ENCODE results near the gene ZNF581. TPM values are rescaled to one million over a fixed set of nuclear protein-coding genes. Genes with fewer than 3 reads are reported as not detected.

ZNF581 gene
- total and polyA plus RNA-seq, 9 donors, result 11.2 to 40.2 (median 34.0) TPM

DNA sequence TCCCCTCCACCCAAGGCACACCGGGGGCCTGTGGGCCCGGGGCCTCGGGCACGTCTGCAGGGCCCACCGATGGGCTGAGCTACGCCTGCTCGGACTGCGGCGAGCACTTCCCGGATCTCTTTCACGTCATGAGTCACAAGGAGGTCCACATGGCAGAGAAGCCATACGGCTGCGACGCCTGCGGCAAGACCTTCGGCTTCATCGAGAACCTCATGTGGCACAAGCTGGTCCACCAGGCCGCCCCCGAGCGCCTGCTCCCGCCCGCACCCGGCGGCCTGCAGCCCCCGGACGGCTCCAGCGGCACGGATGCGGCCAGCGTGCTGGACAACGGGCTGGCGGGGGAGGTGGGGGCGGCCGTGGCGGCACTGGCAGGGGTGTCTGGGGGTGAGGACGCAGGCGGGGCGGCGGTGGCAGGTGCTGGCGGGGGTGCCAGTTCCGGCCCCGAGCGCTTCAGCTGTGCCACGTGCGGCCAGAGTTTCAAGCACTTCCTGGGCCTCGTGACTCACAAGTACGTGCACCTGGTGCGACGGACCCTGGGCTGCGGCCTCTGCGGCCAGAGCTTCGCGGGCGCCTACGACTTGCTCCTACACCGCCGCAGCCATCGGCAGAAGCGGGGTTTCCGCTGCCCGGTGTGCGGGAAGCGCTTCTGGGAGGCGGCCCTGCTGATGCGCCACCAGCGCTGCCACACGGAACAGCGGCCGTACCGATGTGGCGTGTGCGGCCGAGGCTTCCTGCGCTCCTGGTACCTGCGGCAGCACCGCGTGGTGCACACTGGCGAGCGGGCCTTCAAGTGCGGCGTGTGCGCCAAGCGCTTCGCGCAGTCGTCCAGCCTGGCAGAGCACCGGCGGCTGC, 27.7 kb upstream of the ZNF581 start:
- H3K36me3 ChIP-seq, result no peaks in the 10 kb centered on the region

DNA sequence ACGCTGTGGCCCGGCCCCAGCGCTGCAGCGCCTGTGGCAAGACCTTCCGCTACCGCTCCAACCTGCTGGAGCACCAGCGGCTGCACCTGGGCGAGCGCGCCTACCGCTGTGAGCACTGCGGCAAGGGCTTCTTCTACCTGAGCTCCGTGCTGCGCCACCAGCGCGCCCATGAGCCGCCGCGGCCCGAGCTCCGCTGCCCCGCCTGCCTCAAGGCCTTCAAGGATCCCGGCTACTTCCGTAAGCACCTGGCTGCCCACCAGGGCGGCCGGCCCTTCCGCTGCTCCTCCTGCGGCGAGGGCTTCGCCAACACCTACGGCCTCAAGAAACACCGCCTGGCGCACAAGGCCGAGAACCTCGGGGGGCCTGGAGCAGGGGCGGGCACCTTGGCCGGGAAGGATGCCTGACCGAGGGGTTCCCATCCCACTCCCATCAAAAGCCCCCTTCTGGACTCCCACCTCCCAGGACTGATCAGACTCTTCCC, 27.0 kb upstream of the ZNF581 start:
- no peak overlapping the region for H3K27ac ChIP-seq
- H3K27me3 ChIP-seq, result no peaks in the 10 kb centered on the region
- intact Hi-C loops (cut with DNase I), result no loop called here
- no peak for DNase-seq
- 94 to 97% (median 96%) methylated on average over 38 of the region's 38 CpGs for WGBS, 3 donors
- H3K9me3 ChIP-seq, result no peaks in the 10 kb centered on the region
- no peaks in the 10 kb centered on the region for H3K36me3 ChIP-seq
- TF ChIP-seq CTCF (IDR thresholded peaks at IDR 0.05) (no peak), EP300 (IDR thresholded peaks at IDR 0.05) (no peak), POLR2A (IDR thresholded peaks at IDR 0.05) (no peak)
- H3K4me3 ChIP-seq, result no peak overlapping the region
- peaks cover 1% of the 10 kb centered on the region for H3K4me1 ChIP-seq (ENCODE audit: insufficient read depth)

More for the DNA sequence above, 27.7 kb upstream of the ZNF581 start:
- TF ChIP-seq CTCF (IDR thresholded peaks at IDR 0.05) (no peak), EP300 (IDR thresholded peaks at IDR 0.05) (no peak), POLR2A (IDR thresholded peaks at IDR 0.05) (no peak)
- no peak for DNase-seq
- H3K27ac ChIP-seq, result no peak overlapping the region
- peaks cover 1% of the 10 kb centered on the region for H3K4me1 ChIP-seq (ENCODE audit: insufficient read depth)
- no peaks in the 10 kb centered on the region for H3K9me3 ChIP-seq
- 95% methylated on average over 70 to 88 of the region's 88 CpGs for WGBS, 3 donors
- intact Hi-C loops (cut with DNase I), result no loop called here
- H3K27me3 ChIP-seq, result no peaks in the 10 kb centered on the region
- H3K4me3 ChIP-seq, result no peak overlapping the region

GRCh38 chr19:55617426-55617825, 26.0 kb upstream of the ZNF581 start:
- Histone ChIP-seq H3K4me1 (ENCODE audit: insufficient read depth) (no peaks in the 10 kb centered on the region), H3K4me3 (no peak overlapping the region), H3K27ac (no peak overlapping the region), H3K36me3 (no peaks in the 10 kb centered on the region), H3K27me3 (no peaks in the 10 kb centered on the region), H3K9me3 (no peaks in the 10 kb centered on the region)
- DNase-seq, result no peak
- TF ChIP-seq EP300 (IDR thresholded peaks at IDR 0.05), result no peak
- TF ChIP-seq POLR2A (IDR thresholded peaks at IDR 0.05), result no peak
- no peak for TF ChIP-seq CTCF (IDR thresholded peaks at IDR 0.05)
- intact Hi-C loops (cut with DNase I), result no loop called here
- WGBS, 3 donors, result 80 to 82% (median 80%) methylated on average over 8 of the region's 8 CpGs

DNA sequence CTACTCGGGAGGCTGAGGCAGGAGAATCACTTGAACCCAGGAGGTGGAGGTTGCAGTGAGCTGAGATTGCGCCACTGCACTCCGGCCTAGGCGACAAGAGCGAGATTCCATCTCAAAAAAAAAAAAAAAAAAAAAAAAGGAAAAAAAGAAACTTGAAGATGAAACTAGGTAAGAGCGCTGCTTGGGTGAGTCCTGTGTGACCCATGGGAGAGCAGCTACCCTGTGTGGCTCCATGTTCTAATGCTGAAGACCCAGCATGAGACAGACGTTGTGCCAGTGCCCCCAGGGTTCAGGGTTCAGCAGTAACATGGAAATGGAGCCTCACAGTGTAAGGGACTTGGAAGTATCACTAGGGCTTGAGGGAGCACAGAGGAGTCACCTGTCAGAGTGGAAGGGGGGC, 25.0 kb upstream of the ZNF581 start:
- Histone ChIP-seq H3K27ac (no peak overlapping the region), H3K4me3 (no peak overlapping the region), H3K27me3 (no peaks in the 10 kb centered on the region), H3K36me3 (no peaks in the 10 kb centered on the region), H3K9me3 (no peaks in the 10 kb centered on the region), H3K4me1 (ENCODE audit: insufficient read depth) (peaks cover 2% of the 10 kb centered on the region)
- WGBS, 3 donors, result 80 to 84% (median 83%) methylated on average over 7 of the region's 7 CpGs
- DNase-seq, result no peak
- no peak for TF ChIP-seq CTCF (IDR thresholded peaks at IDR 0.05)
- no peak for TF ChIP-seq EP300 (IDR thresholded peaks at IDR 0.05)
- TF ChIP-seq POLR2A (IDR thresholded peaks at IDR 0.05), result no peak
- intact Hi-C loops (cut with DNase I), result no loop called here

Data from ovary (tissue), 9 donors.